OCI-LY3 (cell line): ENCODE results near the gene CNTNAP2.

Experiments
- H2AFZ ChIP-seq: fragments of 200-600, 300-600 bp; shearing (Covaris generic); 2 replicates; pipeline ENCODE4 v1.6.0; 2014; ENCODE audit warnings: antibody characterized with exemption, low read depth, low read length
- H3K27ac ChIP-seq: fragments of 200-600, 300-600 bp; sonication (generic); 2 replicates; pipeline ENCODE4 v1.5.1; 2014; ENCODE audit warnings: mild to moderate bottlenecking, low read length, moderate library complexity, mixed read lengths
- H3K27me3 ChIP-seq: fragments of 200-600, 300-600 bp; sonication (generic); 2 replicates; pipeline ENCODE4 v1.6.1; 2014; ENCODE audit warnings: low read depth, low read length, mixed read lengths
- H3K36me3 ChIP-seq: fragments of 200-600, 300-600 bp; sonication (generic); replicated peaks from 2 replicates; pipeline ENCODE3; 2014; ENCODE audit warnings: low read depth, low read length, mixed read lengths
- H3K4me1 ChIP-seq: fragments of 300-600, 200-600 bp; sonication (generic); 2 replicates; pipeline ENCODE4 v1.6.1; 2014; ENCODE audit warnings: low read length, mixed read lengths
- H3K4me2 ChIP-seq: fragments of 200-600, 300-600 bp; sonication (generic); 2 replicates; pipeline ENCODE4 v1.6.1; 2014; ENCODE audit warnings: low read length, mixed read lengths
- H3K4me3 ChIP-seq: fragments of 300-600, 200-600 bp; sonication (generic); 2 replicates; pipeline ENCODE4 v1.5.1; 2014; ENCODE audit warnings: antibody characterized with exemption, mild to moderate bottlenecking, low read length, moderate library complexity
- H3K79me2 ChIP-seq: fragments of 300-600, 200-600 bp; shearing (Covaris generic); 2 replicates; pipeline ENCODE4 v1.6.1; 2014; ENCODE audit warnings: mild to moderate bottlenecking, low read length, mixed read lengths
- H3K9ac ChIP-seq: fragments of 300-600, 200-600 bp; shearing (Covaris generic); 2 replicates; pipeline ENCODE4 v1.6.0; 2014; ENCODE audit warnings: mild to moderate bottlenecking, low read length, moderate library complexity
- H3K9me3 ChIP-seq: fragments of 200-600, 300-600 bp; shearing (Covaris generic); 2 replicates; pipeline ENCODE4 v1.6.1; 2014; ENCODE audit warnings: low read length, mixed read lengths; ENCODE audit not compliant: insufficient read depth
- H4K20me1 ChIP-seq: fragments of 200-600, 300-600 bp; sonication (generic); 2 replicates; pipeline ENCODE4 v1.6.1; 2016; ENCODE audit warnings: low read length, mixed read lengths; ENCODE audit not compliant: insufficient read depth
- EZH2phosphoT487 ChIP-seq: fragments of 200-600 bp; shearing (Covaris generic); IDR thresholded peaks from 2 replicates; pipeline ENCODE4 v1.6.1; 2018; ENCODE audit warnings: antibody characterized with exemption, mixed run types, low read depth
- TF ChIP-seq, protein P1 (sequence below): fragments of 200-600, 300-600 bp; sonication (generic); IDR thresholded peaks from 2 replicates; pipeline ENCODE4 v1.5.1; 2014; ENCODE audit warnings: antibody characterized with exemption, low read length, low read depth

The CNTNAP2 gene

GRCh38 chr7:146216396-146217041 is 99.9 kb downstream of the CNTNAP2 start:
- Histone ChIP-seq H3K9ac (no peak overlapping the region), H3K4me2 (no peak overlapping the region), H3K9me3 (no peaks in the 10 kb centered on the region), H3K4me1 (no peaks in the 10 kb centered on the region), H3K27ac (no peak overlapping the region), H3K4me3 (no peak overlapping the region), H3K27me3 (no peaks in the 10 kb centered on the region), H4K20me1 (no peaks in the 10 kb centered on the region), H3K36me3 (no peaks in the 10 kb centered on the region), H3K79me2 (no peaks in the 10 kb centered on the region), H2AFZ (no peak overlapping the region)
- TF ChIP-seq EZH2phosphoT487 = no peak
- TF ChIP-seq, protein P1, sequence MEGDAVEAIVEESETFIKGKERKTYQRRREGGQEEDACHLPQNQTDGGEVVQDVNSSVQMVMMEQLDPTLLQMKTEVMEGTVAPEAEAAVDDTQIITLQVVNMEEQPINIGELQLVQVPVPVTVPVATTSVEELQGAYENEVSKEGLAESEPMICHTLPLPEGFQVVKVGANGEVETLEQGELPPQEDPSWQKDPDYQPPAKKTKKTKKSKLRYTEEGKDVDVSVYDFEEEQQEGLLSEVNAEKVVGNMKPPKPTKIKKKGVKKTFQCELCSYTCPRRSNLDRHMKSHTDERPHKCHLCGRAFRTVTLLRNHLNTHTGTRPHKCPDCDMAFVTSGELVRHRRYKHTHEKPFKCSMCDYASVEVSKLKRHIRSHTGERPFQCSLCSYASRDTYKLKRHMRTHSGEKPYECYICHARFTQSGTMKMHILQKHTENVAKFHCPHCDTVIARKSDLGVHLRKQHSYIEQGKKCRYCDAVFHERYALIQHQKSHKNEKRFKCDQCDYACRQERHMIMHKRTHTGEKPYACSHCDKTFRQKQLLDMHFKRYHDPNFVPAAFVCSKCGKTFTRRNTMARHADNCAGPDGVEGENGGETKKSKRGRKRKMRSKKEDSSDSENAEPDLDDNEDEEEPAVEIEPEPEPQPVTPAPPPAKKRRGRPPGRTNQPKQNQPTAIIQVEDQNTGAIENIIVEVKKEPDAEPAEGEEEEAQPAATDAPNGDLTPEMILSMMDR = no peak

DNA sequence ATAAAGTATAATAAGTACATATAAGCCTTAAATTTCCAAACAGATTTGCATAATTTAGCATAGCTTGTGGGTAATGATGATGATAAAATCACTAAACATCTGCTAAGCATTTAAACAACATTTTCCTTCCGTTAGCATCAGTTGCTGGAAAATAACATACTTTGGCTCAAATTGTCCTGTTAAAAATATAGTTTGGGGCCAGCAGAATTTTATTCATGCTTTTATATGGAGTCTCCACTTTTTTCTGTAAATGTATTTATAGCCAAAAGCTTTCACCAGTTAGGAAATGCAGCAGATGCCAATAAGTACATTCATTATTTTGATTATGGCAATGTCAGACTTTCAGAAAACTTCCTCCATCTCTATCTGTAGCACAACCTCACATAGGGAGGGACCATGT is 107.2 kb downstream of the CNTNAP2 start:
- no peak overlapping the region for H3K9ac ChIP-seq
- no peak overlapping the region for H3K4me2 ChIP-seq
- H3K4me3 ChIP-seq = no peak overlapping the region
- no peaks in the 10 kb centered on the region for H3K4me1 ChIP-seq
- H3K79me2 ChIP-seq = no peaks in the 10 kb centered on the region
- no peaks in the 10 kb centered on the region for H4K20me1 ChIP-seq
- no peak overlapping the region for H2AFZ ChIP-seq
- TF ChIP-seq, protein P1 = no peak
- no peak for TF ChIP-seq EZH2phosphoT487
- H3K36me3 ChIP-seq = no peaks in the 10 kb centered on the region
- H3K9me3 ChIP-seq = no peaks in the 10 kb centered on the region
- no peaks in the 10 kb centered on the region for H3K27me3 ChIP-seq
- no peak overlapping the region for H3K27ac ChIP-seq

GRCh38 chr7:146232604-146233003 is 116.0 kb downstream of the CNTNAP2 start:
- no peak overlapping the region for H3K9ac ChIP-seq
- H4K20me1 ChIP-seq = no peaks in the 10 kb centered on the region
- no peaks in the 10 kb centered on the region for H3K9me3 ChIP-seq
- H2AFZ ChIP-seq = no peak overlapping the region
- H3K36me3 ChIP-seq = no peaks in the 10 kb centered on the region
- H3K79me2 ChIP-seq = no peaks in the 10 kb centered on the region
- no peak overlapping the region for H3K4me2 ChIP-seq
- H3K27me3 ChIP-seq = no peaks in the 10 kb centered on the region
- no peaks in the 10 kb centered on the region for H3K4me1 ChIP-seq
- no peak overlapping the region for H3K27ac ChIP-seq
- no peak overlapping the region for H3K4me3 ChIP-seq
- TF ChIP-seq, protein P1 = no peak
- TF ChIP-seq EZH2phosphoT487 = no peak

DNA sequence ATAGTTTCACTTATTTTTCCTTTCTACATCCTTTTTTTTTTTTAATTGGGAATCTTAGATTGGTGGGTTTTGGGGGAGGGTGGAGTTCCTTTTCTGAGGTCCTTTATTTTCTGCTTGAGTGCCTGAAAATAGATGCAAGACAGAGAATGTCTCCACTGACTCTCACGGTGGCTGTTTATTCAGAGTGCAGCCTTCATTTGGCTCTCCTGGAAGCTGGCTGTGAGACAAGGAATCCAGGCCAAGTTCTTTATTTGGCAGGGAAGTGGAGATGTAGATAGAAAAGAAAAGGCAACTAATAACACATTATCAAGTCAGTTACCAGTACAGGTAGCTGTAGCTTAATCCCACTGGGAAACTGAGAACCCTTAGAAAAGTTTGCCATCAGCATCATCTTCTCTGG is 118.6 kb downstream of the CNTNAP2 start:
- H3K4me2 ChIP-seq = no peak overlapping the region
- no peaks in the 10 kb centered on the region for H3K36me3 ChIP-seq
- H3K4me1 ChIP-seq = no peaks in the 10 kb centered on the region
- no peak overlapping the region for H3K9ac ChIP-seq
- no peak for TF ChIP-seq EZH2phosphoT487
- TF ChIP-seq, protein P1 = no peak
- H3K27ac ChIP-seq = no peak overlapping the region
- no peaks in the 10 kb centered on the region for H3K9me3 ChIP-seq
- no peak overlapping the region for H3K4me3 ChIP-seq
- no peaks in the 10 kb centered on the region for H3K27me3 ChIP-seq
- H4K20me1 ChIP-seq = no peaks in the 10 kb centered on the region
- no peak overlapping the region for H2AFZ ChIP-seq
- H3K79me2 ChIP-seq = no peaks in the 10 kb centered on the region
